Lower lobe of right lung (tissue), 2 donors: Measurements from ENCODE around the gene KIF2C. TPM values are rescaled to one million over a fixed set of nuclear protein-coding genes. Genes with fewer than 3 reads are reported as not detected.
A peak's percentile ranks its signal among the peaks of the same experiment; 100 is the strongest.

ENCODE experiments used
- ATAC-seq, 2 donors: fragments of 200-7000 bp; cut with Tn5 transposase; one replicate each; pipeline ENCODE4 v1.9.1; 2020 to 2022; ENCODE audit warnings: mild to moderate bottlenecking in 2 of 2, moderate library complexity in 2 of 2
- DNase-seq: peaks from one replicate; pipeline ENCODE4 v3.0.0-alpha.2; 2020
- H3K27ac ChIP-seq: fragments of 200-600 bp; one replicate; pipeline ENCODE4 v1.8.0; 2022
- H3K27me3 ChIP-seq: fragments of 200-600 bp; one replicate; pipeline ENCODE4 v1.8.0; 2022; ENCODE audit warnings: low read depth
- H3K36me3 ChIP-seq: fragments of 200-600 bp; one replicate; pipeline ENCODE4 v1.8.0; 2022; ENCODE audit warnings: mild to moderate bottlenecking
- H3K4me1 ChIP-seq: fragments of 200-600 bp; one replicate; pipeline ENCODE4 v1.8.0; 2022
- H3K4me3 ChIP-seq: fragments of 200-600 bp; one replicate; pipeline ENCODE4 v1.8.0; 2022; ENCODE audit warnings: mild to moderate bottlenecking
- H3K9me3 ChIP-seq: fragments of 200-600 bp; one replicate; pipeline ENCODE4 v1.8.0; 2022
- CTCF ChIP-seq: fragments of 200-600 bp; IDR thresholded peaks from one replicate; pipeline ENCODE4 v1.8.0; 2022; ENCODE audit warnings: antibody characterized with exemption, mild to moderate bottlenecking
- intact Hi-C: fragments of 100-400 bp; cut with DNase I; formaldehyde crosslinking; loops from one replicate; pipeline ENCODE4 v1.11.0; 2022
- total RNA-seq: library from RNA; stranded (reverse); fragmentation: NEBNext Ultra II Directional; extraction: Animal tissue kit (Norgen Biotek cat#: 25700); gene quantifications from one replicate; pipeline ENCODE4 v1.2.1, GENCODE V29; 2021
- donor health status: DM: no; HTN: yes; CAD: no; lungs with severe emphysema.

The KIF2C gene
- total RNA-seq, 1 donor from 2014 or later = 1.7 TPM

DNA sequence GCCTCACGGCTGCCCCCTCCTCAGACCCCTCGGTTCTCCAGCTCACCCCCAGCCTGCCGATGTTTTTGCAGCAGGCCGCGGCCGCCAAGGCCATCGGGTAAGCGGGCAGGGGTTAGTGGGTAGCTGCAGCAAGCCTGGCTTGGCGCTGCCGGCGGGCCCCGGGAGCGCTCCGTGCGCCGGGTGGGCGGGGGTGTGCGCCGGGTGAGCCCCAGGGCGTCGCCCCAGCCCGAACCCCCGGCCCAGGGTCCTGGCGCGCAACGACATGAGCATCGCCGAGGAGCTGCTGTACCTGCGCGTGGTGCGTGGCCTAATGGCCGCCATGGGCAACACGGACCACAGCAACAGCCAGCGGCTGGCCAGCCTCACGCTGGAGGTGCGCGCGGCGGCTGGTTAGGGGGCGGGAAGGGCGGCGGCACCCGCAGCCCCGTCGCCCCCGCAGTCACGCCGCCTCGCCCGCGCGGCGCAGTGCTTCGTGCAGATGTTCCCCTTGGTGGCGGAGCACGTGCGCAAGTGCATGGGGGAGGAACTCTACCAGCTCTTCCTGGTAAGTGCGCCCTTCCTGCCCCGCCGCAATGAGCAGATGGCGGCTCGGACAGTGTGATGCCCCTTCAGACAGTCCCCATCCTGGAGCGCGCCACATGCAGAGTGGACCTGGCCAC, 15.2 kb upstream of the KIF2C start:
- peaks cover 10% of the 10 kb centered on the region for H3K4me1 ChIP-seq
- no peaks in the 10 kb centered on the region for H3K27me3 ChIP-seq
- no peaks in the 10 kb centered on the region for H3K9me3 ChIP-seq
- ATAC-seq (no peak), DNase-seq (no peak)
- H3K27ac ChIP-seq = no peak overlapping the region
- no peak for TF ChIP-seq CTCF
- intact Hi-C loops = no loop called here
- no peaks in the 10 kb centered on the region for H3K36me3 ChIP-seq
- H3K4me3 ChIP-seq = no peak overlapping the region

DNA sequence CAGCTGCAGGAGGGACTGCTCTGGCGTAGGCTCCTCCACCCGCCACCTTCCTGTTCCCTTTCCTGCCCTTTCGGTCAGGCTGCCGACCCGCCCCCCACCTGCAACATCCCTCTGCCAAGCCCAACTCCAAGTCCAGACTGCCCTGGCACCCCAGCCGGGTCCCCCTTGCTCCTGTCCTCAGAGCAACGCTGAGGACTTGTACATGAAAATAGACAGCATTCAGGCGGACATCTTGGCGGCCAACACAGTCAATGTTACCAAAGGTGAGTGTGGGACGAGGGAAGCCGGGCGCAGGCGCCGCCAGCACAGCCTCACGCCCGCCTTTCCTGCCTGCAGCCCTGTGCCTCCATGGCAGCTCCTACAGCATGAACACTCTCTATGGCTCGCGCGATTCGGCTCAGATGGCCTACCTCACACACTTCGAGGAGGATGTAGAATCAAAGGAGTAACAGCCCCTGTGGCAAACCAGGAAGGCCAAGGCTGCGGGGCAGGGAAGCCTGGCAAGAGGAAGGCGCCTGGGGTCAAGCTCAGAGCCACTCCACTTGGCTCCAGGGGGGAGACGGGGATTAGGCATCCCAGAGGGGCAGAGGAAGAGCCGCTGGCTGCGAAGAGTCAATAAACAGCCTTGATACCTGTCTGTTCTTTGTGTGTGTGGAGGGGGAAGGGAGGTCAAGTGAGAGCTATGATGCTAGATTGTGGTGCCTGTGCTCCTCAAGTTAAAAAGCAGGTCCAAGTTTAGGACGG, 14.5 kb upstream of the KIF2C start:
- DNase-seq (no peak), ATAC-seq (no peak)
- no peak for TF ChIP-seq CTCF

GRCh38 chr1:44730741-44731512, 8.7 kb upstream of the KIF2C start, which contains the start of gene RNU5D-1:
RNU5D-1 (minus strand) TSS chr1:44731170.
- DNase-seq = peak; percentile 93
- Histone ChIP-seq H3K27me3 (no peaks in the 10 kb centered on the region), H3K4me1 (peaks cover 29% of the 10 kb centered on the region), H3K9me3 (no peaks in the 10 kb centered on the region), H3K36me3 (no peaks in the 10 kb centered on the region), H3K4me3 (peak within 1 kb of the TSS; percentile 33), H3K27ac (peak within 1 kb of the TSS; percentile 96)
- peak; percentile 92 to 96 for ATAC-seq
- peak; percentile 88 for TF ChIP-seq CTCF
- intact Hi-C loops = no loop called here

More for the DNA sequence above, 14.5 kb upstream of the KIF2C start:
- no peaks in the 10 kb centered on the region for H3K27me3 ChIP-seq
- H3K4me1 ChIP-seq = peaks cover 17% of the 10 kb centered on the region
- H3K27ac ChIP-seq = no peak overlapping the region
- H3K36me3 ChIP-seq = no peaks in the 10 kb centered on the region
- intact Hi-C loops = no loop called here
- no peak overlapping the region for H3K4me3 ChIP-seq
- H3K9me3 ChIP-seq = no peaks in the 10 kb centered on the region

- H3K4me1 ChIP-seq = peaks cover 29% of the 10 kb centered on the region
- no peaks in the 10 kb centered on the region for H3K27me3 ChIP-seq
- DNase-seq (no peak), ATAC-seq (no peak)
- intact Hi-C loops = no loop called here
- no peak for TF ChIP-seq CTCF
- H3K9me3 ChIP-seq = no peaks in the 10 kb centered on the region
- no peak overlapping the region for H3K27ac ChIP-seq
- H3K36me3 ChIP-seq = no peaks in the 10 kb centered on the region
- H3K4me3 ChIP-seq = no peak overlapping the region
These were observed 6.3 kb upstream of the KIF2C start for GRCh38 chr1:44733365-44733764.

GRCh38 chr1:44733784-44734183, 5.9 kb upstream of the KIF2C start:
- H3K27me3 ChIP-seq = no peaks in the 10 kb centered on the region
- ATAC-seq = no peak
- no peaks in the 10 kb centered on the region for H3K9me3 ChIP-seq
- no peak for DNase-seq
- no peak overlapping the region for H3K27ac ChIP-seq
- no peak for TF ChIP-seq CTCF
- H3K4me1 ChIP-seq = peaks cover 29% of the 10 kb centered on the region
- H3K36me3 ChIP-seq = no peaks in the 10 kb centered on the region
- H3K4me3 ChIP-seq = no peak overlapping the region
- intact Hi-C loops = no loop called here
